Stimulated activated naive CD4-positive, alpha-beta T cell (primary cell): ENCODE data around the gene TMTC1.
"Not testable (repeated sequence)": the region's sequence is repeated elsewhere in the genome, so short reads cannot be mapped to it uniquely, and the experiment has no call there.

Experiments
- DNase-seq, 6 experiments: peaks; one replicate each; lab custom pipeline; 2025; lab: John Stamatoyannopoulos, UW

Gene TMTC1

DNA sequence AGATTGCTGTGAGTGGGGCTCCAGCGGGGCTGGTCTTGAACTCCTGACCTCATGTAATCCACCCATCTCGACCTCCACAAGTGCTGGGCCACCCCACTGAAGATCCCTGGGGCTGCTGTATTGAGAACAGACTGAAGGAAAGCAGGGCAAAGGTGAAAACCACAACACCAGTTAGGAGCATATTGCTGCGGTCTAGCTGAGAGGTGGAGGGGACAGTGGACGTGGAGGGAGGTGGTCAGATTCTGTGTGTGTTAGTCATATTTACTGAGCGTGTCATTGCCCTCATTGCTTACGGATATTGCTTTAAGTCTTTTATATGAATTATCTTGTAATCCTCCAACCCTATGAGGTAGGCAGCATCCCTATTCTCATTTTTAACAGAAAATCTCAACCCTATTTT, 217.3 kb downstream of the TMTC1 start:
- no peak for DNase-seq

DNA sequence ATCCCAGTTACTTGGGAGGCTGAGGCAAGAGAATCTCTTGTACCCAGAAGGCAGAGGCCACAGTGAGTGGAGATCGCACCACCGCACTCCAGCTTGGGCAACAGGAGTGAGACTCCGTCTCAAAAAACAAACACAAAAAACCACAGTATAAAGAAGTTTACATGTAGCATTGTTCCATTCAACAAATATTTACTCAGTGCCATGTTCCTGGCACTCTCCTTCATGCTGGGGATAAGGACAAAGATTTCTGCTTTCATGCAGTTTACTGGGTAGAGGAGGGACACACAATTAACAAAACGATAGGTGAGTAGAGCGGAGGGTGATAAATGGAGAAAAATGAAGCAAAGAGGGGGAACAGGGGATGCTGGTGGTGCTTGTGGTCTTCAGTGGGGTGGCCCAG, 218.0 kb downstream of the TMTC1 start:
- no peak for DNase-seq

- DNase-seq = no peak
Observed at GRCh38 chr12:29564925-29565324, 218.8 kb downstream of the TMTC1 start.

GRCh38 chr12:29563636-29564035, 220.1 kb downstream of the TMTC1 start:
- no peak for DNase-seq

DNA sequence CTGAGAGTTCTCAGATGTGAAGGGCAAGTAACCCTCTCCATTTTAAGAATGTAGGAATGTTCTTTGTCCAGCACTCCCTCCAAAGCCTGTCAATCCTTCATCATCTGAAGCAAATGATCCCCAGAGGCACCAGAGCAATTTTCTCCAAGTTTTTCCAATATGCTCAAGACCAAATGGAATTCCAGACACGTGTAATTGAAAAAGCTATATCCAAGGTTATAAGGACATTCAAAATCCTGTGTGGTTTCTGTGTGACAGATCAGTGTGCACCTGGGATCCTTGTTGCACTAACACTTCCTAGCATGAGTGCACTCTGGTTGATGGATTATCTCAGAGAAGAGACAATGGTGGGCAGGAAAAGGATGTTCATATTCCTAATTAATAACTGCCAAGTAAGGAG, 220.7 kb downstream of the TMTC1 start:
- DNase-seq = no peak

DNA sequence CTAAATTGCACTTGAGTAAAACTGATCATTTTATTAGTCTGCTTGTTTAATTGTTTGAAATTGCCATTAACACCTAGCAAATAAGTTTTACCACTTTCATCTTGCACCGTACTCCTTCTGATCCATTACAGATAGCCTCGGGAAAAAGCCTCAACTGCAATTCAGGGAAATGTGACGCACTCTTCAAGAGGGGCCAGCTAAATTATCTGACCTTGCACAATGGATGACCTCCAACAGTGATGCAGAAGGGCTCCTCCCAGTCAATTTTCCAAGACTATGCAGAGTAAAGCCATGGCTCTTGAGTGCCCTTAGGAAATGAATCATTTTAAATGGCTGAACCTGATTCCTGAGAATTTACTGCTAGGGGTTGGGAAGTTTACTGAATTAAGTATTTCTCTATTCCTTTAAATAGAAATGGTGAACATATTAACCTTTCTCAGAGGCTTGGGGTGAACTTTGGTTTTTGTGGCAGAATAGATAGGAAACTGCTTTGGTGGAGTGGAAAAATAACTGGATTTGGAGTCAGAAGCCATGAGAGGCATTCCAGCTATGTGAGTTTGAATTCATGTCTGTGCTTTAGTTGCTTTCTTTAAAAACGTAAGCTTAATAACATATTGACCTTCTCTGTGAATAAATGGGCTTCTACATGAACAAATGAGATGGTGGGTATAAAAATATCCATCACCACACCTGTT, 221.5 kb downstream of the TMTC1 start:
- no peak for DNase-seq

DNA sequence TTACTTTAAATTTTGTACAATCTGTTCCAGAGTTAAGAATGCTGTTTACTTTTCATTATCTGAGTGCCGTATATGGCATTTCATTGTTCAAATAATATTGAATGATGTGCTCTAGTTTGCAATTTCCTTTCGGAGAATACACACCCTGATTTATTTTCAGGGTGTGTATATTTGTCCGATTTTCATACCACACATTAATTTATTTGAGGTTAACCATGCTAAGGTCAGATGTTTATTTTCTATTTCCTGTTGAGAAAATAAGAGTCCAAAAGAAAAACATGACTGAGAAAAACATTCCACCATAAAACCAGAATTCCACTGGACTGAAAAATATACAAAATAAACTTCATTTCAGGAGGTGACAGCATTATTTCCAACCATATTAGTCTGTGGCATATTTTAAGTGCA, 222.1 kb downstream of the TMTC1 start:
- DNase-seq = no peak

GRCh38 chr12:29559198-29559597, 224.5 kb downstream of the TMTC1 start:
- DNase-seq = no peak

DNA sequence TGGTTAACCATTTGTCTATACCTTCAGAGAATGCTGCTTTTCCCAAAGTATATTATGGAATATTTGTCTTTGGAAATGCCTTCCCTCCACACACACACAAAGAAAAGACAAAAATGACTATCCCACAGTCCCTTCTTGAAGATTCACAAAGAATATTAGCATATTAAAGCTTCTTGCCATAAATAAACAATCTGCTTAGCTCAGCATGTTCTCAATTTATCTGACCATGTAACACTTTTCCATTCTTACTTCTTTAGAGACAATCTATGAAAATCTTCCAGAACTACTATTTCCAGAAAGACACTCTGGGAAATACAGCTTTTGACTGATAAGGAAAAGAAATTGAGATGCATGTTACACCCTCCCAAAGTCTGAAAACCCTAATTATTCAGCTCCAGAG, 227.4 kb downstream of the TMTC1 start:
- DNase-seq = no peak

DNA sequence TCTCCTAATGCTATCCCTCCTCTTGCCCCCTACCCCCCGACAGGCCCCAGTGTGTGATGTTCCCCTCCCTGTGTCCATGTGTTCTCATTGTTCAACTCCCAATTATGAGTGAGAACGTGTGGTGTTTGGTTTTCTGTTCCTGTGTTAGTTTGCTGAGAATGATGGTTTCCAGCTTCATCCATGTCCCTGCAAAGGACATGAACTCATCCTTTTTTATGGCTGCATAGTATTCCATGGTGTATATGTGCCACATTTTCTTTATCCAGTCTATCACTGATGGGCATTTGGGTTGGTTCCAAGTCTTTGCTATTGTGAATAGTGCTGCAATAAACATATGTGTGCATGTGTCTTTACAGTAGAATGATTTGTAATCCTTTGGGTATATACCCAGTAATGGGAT, 228.3 kb downstream of the TMTC1 start:
- not testable (repeated sequence) for DNase-seq

DNA sequence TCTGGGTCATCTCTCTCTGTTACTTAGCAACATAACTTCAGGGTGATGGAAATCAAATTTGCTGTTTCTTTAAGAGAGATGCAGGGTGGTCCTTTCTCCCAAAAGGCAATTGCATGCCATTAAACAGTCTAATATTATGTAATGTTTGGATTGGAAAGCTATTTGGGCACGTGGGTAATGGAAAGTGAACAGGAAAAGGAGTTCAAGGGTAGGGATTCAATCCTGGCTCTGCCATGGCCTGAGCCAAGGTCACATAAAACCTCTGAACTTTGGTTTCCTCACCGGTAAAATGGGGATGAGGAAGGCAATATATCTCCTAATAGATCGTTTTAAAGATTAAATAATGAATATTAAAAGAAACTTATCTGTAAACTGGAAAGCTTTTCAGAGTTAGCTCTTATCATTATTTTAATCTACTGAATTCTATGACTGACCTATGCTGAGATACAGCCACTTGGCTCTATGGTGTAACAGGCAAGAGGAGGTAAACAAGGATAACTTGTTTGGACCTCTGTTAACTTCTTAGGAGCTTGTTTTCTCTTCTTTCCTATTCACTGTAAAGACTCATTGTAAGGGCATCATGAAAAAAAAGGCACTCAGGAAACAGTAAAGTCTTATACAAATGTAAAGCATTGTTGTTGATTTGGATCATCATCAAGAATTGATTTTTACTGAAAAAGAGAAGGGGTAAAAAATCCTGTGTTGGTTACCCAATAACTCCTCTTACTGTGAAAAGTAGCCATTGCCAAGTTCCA, 230.6 kb downstream of the TMTC1 start:
- no peak for DNase-seq

DNA sequence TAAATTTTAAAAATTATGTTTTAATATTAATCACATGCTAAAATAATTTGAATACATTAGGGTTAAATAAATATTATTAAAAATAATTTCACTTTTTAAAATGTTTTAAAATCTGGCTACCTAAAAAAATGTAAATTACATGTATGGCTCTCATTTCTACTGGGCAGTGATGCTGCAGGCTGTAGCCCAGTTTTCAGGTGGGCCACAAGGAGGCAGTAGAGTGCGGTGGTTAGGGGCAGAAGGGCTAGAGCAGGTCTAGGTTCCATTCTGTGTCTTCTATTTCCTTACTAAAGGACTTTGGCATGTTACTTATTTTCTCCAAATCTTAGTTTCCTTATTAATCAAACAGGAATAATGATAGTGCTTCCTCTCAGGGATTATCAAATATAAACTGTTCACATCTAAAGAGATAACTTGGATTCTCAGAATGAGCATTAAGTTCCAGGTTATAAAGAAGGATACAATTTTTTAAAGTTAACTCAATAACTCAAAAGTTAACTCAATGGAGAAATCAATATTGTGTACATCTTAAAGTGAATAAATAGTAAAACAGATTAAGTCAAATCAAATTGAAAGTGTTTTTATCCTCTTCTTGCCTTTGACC, 231.3 kb downstream of the TMTC1 start:
- peak; percentile 10 to 52 (median 28) for DNase-seq

DNA sequence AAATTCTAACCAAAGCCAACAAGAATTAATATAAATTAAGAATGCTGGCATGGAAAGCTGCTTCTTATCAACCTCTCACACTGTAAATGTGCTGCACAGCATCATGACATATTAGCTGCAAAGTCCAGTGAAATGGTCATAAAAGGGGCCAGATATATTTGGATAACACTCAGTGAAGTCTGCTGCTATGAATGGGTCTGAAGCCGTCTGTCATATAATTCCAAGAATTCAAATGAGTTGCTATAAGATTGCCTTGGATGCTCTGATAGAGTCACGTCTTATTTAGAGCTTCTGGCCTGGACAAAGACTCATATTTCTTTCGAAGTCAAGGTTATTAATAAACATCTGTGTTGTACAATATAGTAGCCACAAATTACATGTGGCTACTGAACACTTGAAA, 231.9 kb downstream of the TMTC1 start:
- DNase-seq = no peak

DNA sequence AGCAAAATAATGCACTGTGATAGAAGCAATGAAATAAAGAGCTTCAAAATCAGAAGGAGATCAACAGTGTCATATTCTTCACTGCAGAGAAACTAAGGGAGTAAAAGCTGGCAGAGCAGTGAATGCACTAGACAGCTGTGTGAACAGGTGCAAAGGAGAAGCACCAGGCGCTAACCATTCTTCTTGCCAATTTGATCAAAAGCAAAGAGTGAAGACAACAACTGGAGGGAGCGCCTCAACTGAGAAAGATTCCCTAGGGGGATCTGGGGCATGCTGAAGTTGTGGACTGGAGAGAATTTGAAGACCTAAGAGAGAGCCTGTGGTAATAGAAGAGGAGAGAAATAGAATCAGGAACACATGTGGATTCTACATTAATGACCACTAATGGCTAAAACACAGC, 235.9 kb downstream of the TMTC1 start:
- no peak for DNase-seq

DNA sequence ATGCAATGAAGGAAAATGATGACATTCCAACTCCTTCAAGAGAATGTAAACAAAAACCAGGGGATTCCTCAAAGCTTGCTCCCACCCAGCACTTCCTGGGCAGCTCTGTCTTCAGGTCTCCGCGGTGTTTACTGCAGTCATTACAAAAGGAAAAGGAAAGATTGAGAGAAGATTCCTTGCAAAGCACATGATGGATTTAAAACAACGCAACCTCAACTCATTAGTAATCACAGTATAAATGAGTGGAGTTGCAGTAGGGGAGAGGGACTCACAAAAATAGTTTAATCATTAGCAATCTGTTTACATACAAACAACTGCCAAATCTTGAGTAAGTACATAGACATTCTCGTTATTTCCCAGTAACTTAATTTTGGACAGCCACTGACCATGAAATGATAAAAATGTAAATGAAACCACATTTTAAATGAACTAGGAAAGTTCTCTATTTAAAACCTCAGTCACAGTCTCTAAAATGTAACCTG, 236.6 kb downstream of the TMTC1 start:
- no peak for DNase-seq

DNA sequence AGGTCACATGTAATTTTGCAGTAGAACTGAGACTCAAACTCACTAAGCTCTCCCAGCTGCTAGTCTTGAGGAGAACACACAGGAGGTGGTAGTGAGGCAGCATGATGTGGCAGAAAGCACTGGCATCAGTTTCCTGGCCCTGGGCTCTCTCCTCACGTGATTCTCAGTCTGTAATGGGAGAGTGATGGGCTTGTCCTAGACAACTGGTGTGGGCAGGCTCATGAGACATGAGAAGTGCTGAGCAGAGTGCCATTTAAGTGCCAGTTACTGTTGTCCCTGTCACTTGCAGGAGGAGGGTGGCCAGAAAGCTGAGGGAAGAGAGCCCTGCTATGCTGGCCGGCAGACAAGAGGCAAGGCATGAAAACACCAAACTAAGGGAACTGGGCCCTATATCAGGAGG, 237.7 kb downstream of the TMTC1 start:
- no peak for DNase-seq

GRCh38 chr12:29545102-29545467, 238.7 kb downstream of the TMTC1 start:
- no peak for DNase-seq

DNA sequence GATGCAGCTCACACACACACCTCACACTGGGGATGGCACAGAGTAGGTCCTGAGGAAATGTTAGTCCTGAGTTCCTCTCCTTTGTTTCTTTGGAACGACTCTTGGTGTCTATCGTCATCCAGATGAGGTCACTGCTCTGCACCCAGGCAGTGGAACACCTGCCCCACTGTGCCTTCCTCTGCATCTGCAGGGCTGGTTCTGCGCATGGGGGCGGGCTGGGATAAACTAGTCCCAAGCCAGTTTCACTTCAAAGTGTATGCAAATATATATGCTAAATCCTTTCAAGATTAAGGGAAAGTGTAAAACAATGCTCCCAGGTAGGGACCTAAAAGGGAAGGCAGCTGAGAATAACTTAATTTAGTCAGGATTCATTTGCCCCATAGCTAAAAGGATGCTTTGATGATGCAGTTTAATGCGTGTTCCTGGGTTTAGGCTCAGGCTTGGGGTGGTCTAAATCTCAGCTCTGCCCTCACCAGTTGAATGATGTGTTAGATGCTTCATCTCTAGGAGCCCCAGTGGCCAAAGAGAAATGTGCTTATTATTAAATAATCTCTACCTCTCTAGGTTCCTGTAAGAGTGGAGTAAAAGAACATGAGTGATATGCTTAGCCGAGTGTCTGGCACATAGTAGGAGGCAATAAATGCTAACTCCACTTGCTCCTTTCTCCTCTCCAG, 239.2 kb downstream of the TMTC1 start:
- no peak for DNase-seq

DNA sequence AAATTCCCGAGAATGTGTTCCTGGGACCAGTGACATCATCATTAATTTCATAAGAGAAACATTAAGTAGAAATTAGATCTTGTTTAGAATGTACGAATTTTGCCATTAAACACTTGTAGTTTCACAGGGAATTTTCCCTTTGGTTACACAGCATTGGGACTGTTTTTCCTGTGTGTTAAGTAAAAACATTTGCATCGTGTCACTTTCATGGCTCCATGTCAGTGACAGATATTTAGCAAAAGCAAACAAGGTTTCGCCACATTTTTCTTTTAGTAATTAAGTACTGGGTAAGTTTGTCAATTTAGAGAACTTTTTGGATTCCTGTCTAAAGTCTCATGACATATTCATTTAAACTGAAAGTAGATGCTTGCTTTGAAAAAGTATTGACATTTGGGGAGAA, 240.7 kb downstream of the TMTC1 start:
- DNase-seq = no peak

DNA sequence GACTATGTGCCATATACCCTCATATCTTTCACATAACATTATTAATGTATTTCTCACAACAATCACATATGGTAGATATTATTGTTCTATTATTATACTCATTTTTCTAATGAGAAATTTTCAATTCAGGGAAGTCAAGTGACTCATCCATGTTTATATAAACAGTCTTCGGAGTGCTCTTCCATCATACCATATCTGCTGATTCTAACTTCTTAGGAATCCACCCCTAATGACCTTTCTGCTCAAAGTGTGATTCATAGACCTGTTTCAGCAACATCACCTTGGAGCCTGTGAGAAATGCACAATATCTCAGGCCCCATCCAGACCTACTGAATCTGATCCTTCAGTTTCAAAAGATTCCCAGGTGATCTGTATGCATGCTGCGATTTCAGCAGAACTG, 246.4 kb downstream of the TMTC1 start:
- DNase-seq = no peak

DNA sequence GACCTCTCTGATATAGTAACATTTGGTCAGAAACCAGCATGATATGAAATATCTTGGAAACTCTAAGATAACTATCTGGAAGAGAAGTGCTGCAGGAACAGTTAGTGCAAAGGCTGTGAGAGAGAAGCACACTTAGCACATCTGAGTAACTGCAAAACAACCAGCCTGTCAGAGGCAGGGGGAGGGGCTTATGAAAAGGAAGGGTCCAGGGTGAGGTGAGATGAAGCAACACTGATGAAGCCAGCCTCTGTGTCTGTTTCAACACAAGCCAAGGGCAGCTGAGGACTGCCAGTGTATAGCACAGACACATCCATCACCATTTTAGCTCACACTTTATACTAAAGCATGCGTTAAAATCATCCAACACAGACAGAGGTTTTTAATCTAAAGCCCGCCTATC, 248.8 kb downstream of the TMTC1 start:
- no peak for DNase-seq

DNA sequence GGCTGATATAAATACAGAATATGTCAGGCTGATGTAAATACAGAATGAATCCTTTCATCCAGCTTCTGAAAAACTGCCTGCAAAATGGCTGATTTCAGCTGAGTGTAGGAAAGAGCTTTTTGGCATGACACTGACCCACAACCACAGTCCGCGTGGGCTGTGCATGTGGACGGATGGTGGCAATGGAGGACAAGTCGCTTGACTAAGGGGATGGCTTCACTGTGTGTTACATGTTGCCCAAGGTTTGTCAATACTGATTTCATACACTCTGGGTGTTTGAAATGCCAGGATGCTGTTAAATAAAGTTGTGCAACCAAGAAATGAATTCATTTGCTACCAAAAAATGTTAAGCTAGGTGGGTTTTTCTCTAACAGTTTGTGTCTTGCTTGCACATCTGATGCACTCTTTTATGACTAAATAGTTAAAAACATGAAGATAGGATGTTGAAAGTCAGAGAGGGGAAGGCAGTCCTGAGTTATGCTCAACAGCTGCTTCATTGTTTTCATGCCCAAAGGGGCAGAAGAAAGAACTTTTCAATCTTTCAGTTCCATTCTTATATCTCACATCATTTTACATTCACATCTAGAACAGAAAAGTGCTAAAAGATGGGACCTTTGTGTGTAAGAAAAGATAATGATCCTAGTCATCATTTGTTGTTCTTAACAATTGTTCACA, 249.8 kb downstream of the TMTC1 start:
- DNase-seq = no peak
